ENCODE results near the gene TGFB2. TPM values are rescaled to one million over a fixed set of nuclear protein-coding genes. Genes with fewer than 3 reads are reported as not detected.
A peak's percentile ranks its signal among the peaks of the same experiment; 100 is the strongest.

TGFB2 gene
- polyA plus RNA-seq, 2 of the 4 experiments (the other 2 are of a cell fraction) = 29.7 to 65.8 TPM

DNA sequence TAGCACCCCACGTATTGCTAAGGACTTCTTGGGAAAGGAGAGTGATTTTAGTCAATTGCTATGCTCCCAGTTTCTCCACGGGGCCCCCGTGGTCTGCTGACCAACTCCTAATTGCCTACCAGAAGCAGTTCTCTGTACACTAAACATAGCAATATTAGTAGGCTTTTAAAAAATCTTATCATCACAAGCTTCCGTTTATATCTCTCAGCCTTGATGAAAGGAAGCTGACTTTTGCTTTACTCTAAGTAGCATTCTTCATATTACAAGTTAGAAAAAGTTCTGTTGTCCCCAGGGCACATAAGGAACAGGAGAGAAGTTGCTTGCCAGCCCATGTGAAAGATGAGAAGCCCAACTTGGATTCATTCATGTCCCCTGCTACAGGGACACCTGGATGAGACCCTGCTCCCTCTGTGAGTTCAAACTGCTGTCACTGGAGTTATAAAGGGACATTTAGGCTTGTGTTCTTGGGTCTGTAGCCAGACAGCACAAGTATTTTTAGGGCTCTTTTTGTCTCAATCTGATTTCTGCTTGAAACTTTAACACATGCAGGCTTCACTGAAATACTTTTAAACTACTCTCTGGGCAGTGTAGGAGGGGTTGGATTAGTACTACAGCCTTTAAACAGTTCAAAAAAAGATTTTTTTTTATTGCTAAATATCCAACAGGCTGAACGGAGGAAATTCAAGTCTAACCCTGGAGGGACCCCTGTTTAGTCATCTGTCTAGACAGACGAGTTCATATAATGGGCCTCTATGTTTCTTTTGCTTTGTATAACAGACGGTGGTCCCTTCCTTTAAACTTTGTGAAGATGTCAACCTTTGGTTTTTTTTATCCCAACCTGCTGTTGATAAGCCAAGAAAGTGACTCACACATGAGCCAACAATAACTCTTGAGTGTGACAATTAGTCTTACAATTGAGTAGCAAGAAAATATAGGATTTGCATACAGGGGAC, 29.5 kb downstream of the TGFB2 start:
- ChIA-PET POLR2A (interaction anchor here (4.5 kb wide), 1 partner anchor 30 kb away, joined by 20 read pairs; the partner anchor contains the start of gene TGFB2), CTCF (interaction anchor here (4.2 kb wide), 1 partner anchor 9 kb away, joined by 16 read pairs; no protein-coding TSS in a partner anchor)
- TF ChIP-seq ELK1 (IDR thresholded peaks at IDR 0.05; ENCODE audit: low read depth, low read length) (no peak), TFCP2L1 (CRISPR knock-in tag; IDR thresholded peaks at IDR 0.05) (no peak), JUNB (IDR thresholded peaks at IDR 0.05) (peak; percentile 85), SREBF2 (IDR thresholded peaks at IDR 0.05) (no peak), EP300 (IDR thresholded peaks at IDR 0.05) (peak; percentile 14 to 56; a peak in 2 of 5 replicates), EHF (CRISPR knock-in tag; IDR thresholded peaks at IDR 0.05) (0 out of 2 replicates have a peak, but pooled peaks have one; percentile 15), SMC3 (IDR thresholded peaks at IDR 0.05) (0 out of 3 replicates have a peak, but pooled peaks have one; percentile 16), CEBPB (IDR thresholded peaks at IDR 0.05) (0 out of 4 replicates have a peak, but pooled peaks of 1 of the 2 experiments have one; percentile 15), MYC (IDR thresholded peaks at IDR 0.05; ENCODE audit: borderline replicate concordance, low read length) (no peak), FOSL2 (IDR thresholded peaks at IDR 0.05) (peak; percentile 52), FOSL2 (CRISPR knock-in tag; IDR thresholded peaks at IDR 0.05) (peak; percentile 85), NFE2L2 (conservative IDR thresholded peaks at IDR 0.05; ENCODE audit: low read length) (no peak), HOXB5 (CRISPR knock-in tag; IDR thresholded peaks at IDR 0.05) (peak; percentile 61; the same call in 1 of the 2 replicates), GATA3 (IDR thresholded peaks at IDR 0.05; ENCODE audit: borderline replicate concordance) (peak; percentile 53; the same call in 1 of the 2 replicates), POLR2A (IDR thresholded peaks at IDR 0.05; ENCODE audit: low read length) (no peak), FOXS1 (CRISPR knock-in tag; IDR thresholded peaks at IDR 0.05) (no peak)
- TF ChIP-seq, protein P1, sequence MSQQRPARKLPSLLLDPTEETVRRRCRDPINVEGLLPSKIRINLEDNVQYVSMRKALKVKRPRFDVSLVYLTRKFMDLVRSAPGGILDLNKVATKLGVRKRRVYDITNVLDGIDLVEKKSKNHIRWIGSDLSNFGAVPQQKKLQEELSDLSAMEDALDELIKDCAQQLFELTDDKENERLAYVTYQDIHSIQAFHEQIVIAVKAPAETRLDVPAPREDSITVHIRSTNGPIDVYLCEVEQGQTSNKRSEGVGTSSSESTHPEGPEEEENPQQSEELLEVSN (IDR thresholded peaks at IDR 0.05; ENCODE audit: borderline replicate concordance, low read depth) = no peak
- TF ChIP-seq, protein P2, sequence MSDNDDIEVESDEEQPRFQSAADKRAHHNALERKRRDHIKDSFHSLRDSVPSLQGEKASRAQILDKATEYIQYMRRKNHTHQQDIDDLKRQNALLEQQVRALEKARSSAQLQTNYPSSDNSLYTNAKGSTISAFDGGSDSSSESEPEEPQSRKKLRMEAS (IDR thresholded peaks at IDR 0.05) = 0 out of 2 replicates have a peak, but pooled peaks have one; percentile 2
- peak; percentile 4 to 12; a peak in 3 of 6 replicates for ATAC-seq
- WGBS (ENCODE audit: missing lambda C conversion rate) = 9% methylated on average over 7 of the region's 7 CpGs
- Histone ChIP-seq H3K27ac (peak overlapping the region; percentile 92 to 94), H3K9me3 (no peaks in the 10 kb centered on the region), H3K4me1 (peaks cover 98% of the 10 kb centered on the region), H3K4me3 (no peak overlapping the region), H3K4me2 (peak overlapping the region; percentile 80)
- peak in 1 of 2 experiments; percentile 73 for DNase-seq (ENCODE audit: low read depth in 1 of 2, low spot score in 1 of 2)
- peak; percentile 18 for FAIRE-seq

GRCh38 chr1:218376722-218377121, 31.6 kb downstream of the TGFB2 start:
- Histone ChIP-seq H3K9me3 (no peaks in the 10 kb centered on the region), H3K4me2 (peak overlapping the region; percentile 80), H3K4me3 (peak overlapping the region; percentile 7; the same call in 1 of the 3 replicates), H3K4me1 (peaks cover 95% of the 10 kb centered on the region), H3K27ac (peak overlapping the region; percentile 92 to 94)
- POLR2A ChIA-PET = interaction anchor here (1.1 to 3.3 kb wide), 4 partner anchors 10 to 104 kb away, joined by 5 to 37 read pairs (median 8); partner anchors contain the start of gene TGFB2
- CTCF ChIA-PET = interaction anchor here (1.0 to 4.2 kb wide), 2 partner anchors 11 to 99 kb away, joined by 3 to 16 read pairs; no protein-coding TSS in a partner anchor
- ATAC-seq = peak in 1 of 2 experiments; percentile 28; a peak in 3 of 6 replicates
- 0% methylated on average over 2 of the region's 2 CpGs for WGBS (ENCODE audit: missing lambda C conversion rate)
- peak in 1 of 2 experiments; percentile 61 for DNase-seq (ENCODE audit: low read depth in 1 of 2, low spot score in 1 of 2)
- 0 out of 2 replicates have a peak, but pooled peaks have one; percentile 49 for TF ChIP-seq HOXB5 (CRISPR knock-in tag; IDR thresholded peaks at IDR 0.05)
- TF ChIP-seq CEBPB (IDR thresholded peaks at IDR 0.05) = peak; percentile 15 to 21; a peak in 1 of 4 replicates
- TF ChIP-seq MAFK (IDR thresholded peaks at IDR 0.05; ENCODE audit: partially characterized antibody) = peak; percentile 57
- TF ChIP-seq, protein P3, sequence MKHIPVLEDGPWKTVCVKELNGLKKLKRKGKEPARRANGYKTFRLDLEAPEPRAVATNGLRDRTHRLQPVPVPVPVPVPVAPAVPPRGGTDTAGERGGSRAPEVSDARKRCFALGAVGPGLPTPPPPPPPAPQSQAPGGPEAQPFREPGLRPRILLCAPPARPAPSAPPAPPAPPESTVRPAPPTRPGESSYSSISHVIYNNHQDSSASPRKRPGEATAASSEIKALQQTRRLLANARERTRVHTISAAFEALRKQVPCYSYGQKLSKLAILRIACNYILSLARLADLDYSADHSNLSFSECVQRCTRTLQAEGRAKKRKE (CRISPR knock-in tag; IDR thresholded peaks at IDR 0.05; ENCODE audit: low read depth) = no peak
- no peak for FAIRE-seq
